GM21526 (cell line): ENCODE data around the gene NOP58.
"Not testable (repeated sequence)": the region's sequence is repeated elsewhere in the genome, so short reads cannot be mapped to it uniquely, and the experiment has no call there.

Source experiments
- ATAC-seq: cut with Tn5 transposase; IDR thresholded peaks from one replicate; pipeline ENCODE4 v1.9.1; 2021; ENCODE audit warnings: moderate library complexity; ENCODE audit not compliant: unreplicated experiment, low FRiP score

Gene NOP58, protein sequence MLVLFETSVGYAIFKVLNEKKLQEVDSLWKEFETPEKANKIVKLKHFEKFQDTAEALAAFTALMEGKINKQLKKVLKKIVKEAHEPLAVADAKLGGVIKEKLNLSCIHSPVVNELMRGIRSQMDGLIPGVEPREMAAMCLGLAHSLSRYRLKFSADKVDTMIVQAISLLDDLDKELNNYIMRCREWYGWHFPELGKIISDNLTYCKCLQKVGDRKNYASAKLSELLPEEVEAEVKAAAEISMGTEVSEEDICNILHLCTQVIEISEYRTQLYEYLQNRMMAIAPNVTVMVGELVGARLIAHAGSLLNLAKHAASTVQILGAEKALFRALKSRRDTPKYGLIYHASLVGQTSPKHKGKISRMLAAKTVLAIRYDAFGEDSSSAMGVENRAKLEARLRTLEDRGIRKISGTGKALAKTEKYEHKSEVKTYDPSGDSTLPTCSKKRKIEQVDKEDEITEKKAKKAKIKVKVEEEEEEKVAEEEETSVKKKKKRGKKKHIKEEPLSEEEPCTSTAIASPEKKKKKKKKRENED

DNA sequence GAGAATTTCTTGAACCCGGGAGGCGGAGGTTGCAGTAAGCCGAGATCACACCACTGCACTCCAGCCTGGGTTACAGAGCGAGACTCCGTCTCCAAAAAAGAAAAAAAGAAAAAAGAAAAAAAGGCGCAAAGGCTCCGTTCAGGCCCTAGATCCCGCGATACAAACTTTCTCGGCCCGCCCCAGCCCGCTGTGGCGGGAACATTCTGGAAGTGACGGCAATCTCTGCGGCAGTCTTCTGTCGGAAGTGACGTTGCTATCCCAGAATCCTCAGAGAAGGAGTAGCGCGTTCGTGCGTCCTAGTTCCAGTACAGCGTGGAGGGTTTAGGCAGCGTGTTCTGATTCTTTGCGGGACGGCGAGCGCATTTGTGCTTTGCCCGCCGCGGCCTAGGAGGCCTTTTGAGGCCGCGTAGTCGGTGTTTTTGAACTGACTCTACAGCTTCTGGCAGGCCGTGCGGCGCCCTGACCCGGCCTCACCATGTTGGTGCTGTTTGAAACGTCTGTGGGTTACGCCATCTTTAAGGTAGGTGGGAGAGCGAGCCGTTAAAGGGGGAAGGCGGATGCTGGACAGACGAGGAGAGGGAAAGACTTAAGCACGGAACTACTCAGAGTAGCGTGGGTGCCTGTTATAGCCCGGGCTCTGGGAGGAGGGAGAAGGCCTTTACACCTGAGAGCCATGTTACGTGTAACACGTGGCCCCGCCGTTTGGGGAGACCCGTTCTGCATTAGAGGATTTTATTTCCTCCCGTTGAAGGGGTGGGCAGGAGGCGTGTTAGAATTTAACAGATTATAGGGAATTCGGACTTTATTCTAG, at the start of gene NOP58:
Gene NOP58 (plus strand): TSS at position 297 of the 811 bp plus-strand sequence. CDS start 179 bp downstream, at position 476.
- ATAC-seq = peak; percentile 84

DNA sequence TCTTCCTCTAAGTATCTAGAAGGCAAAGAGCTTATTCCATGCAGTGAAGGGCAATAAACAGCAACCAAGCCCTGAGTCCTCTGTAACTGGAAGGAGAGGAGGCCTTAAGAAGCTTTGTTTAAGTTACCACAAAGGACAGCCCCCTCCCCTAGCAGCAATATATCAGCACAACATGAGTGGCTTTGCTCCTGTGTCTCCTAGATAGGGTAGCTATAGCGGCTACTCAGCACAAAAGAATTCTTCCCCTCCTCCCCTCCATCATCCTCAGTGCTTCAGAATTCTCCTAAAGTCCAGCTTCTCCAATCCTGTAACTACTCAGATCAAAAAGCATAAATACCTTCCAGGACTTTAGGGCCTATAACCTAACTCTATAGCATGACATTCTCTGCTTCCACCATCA, 43.7 kb upstream of the NOP58 start:
- ATAC-seq = no peak

DNA sequence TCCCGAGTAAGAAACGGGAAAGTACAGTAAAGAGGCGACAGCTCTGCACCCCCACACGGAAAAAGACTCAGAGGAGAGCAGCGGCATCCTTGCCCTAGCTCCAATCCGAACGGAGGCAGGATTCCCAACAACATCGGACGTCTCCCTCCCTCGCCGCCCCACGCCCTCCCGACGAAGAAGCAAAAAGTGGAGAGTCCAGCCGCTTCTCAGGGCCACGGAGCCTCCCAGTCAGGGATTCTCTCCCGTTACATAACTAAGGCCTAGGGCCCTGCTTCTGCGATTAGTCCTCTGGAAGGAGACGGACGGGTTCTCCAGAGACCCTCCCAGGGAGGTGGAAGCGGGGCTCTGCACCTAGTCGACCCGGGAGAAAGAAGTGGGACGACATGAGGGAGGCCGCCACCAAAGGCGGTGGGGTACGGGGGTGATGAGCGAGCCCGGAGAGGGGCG, 27.8 kb upstream of the NOP58 start:
- ATAC-seq = peak; percentile 36

DNA sequence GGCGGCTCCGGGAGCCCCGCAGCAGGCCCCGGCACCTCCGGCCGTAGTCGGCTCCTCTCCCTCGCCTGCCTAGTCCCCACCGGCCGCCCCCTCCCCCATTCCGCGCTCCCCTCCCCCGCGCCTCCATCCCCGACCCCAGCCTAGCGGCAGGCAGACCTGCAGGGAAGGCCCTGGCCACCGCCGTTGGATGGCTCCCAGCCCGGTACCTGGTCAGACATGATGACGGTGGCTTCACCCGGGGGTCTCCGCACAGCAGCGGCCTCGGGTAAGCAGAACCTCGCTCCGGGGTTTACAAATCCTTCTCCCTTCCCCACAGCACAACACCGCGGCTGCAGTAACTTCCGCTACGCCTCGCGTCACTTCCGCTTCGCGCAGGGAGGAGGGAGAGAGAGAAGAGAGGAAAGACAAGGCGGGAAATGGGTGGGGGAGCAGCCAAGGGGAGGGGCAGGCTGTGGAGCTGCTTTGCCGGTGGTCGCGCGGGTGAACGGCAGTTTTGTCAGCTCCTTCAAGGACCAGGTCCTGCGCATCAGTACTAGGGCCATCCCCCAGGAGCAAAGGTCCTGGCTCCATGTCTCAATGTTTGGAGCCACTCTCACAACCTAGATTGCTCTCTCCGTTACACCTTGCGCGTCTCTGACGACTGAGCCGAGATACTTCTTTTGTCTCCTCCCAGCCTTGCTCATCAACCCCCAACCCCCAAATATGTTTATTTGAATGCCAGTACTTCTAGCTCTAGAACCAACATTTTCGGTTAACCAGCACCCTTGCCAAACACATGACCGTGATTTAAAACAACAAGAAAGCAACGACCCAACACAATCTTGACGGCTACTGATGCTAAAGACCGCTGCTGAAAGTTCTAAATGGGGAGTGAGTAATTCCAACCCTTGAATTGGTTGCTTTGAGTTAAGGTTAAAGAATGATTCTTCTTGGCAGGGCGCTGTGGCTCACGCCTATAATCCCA, 27.0 kb upstream of the NOP58 start, which contains the start of gene SUMO1:
Gene SUMO1 (minus strand): TSS at position 364 of the 964 bp plus-strand sequence. CDS start 146 bp downstream, at position 218.
- peak; percentile 94 for ATAC-seq

DNA sequence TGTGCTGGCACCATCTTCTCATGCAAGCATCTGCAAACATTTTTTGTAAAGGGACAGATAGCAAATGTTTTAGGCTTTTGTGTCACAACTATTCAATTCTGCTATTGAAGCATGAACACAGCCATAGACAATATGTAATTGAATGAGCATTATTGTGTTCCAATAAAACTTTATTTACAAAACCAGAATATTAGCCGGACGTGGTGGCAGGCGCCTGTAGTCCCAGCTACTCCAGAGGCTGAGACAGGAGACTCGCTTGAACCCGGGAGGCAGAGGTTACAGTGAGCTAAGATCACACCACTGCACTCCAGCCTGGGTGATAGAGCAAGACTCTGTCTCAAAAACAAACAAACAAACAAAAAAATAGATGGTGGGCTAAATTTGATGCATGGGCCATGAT, 17.9 kb upstream of the NOP58 start:
- ATAC-seq = not testable (repeated sequence)

DNA sequence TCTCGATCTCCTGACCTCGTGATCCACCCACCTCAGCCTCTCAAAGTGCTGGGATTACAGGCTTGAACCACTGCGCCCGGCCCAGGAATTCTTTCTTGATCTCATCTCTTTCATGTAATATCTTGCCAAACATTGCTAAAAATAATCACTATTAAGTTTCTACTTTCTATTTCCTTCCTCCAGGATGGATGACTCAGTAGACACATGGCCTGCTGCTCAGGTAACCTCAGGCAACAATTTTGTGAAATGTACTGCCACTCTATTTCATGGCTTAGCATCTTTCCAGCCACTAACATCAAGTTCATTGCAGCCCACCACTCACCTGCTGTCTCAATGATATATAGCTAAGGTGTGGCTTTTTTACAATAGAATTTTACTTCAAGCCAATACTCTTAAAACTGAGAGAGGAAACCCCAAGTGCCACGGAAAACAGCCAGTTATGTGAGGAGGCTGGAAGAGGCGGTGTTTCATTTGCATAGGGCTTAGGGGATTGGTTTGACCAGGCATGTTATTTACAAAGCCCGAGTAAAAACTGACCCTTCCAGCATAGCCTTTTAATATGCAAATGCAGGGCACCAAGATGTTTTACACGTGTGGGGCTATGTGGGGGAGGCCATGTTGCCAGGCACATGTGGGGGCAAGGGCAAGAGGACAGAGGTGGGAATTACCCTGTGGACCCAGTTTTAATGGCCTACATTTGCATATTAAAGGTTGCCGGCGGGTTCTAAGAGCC, 15.9 kb upstream of the NOP58 start:
- no peak for ATAC-seq

DNA sequence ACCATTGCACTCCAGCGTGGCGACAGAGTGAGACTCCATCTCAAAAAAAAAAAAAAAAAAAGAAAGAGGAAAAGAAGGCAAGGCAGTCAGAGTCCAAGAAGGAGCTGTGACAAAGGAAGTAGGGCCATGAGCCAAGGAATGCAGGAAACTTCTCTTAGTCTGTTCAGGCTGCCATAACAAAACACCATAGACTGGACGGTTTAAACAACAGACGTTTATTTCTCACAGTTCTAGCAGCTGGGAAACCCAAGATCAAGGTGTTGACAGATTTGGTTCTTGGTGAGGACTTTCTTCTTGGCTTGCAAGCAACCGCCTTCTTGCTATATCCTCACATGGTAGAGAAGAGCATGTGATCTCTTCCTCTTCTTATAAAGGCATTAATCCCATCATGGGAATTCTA, 14.1 kb upstream of the NOP58 start:
- no peak for ATAC-seq

DNA sequence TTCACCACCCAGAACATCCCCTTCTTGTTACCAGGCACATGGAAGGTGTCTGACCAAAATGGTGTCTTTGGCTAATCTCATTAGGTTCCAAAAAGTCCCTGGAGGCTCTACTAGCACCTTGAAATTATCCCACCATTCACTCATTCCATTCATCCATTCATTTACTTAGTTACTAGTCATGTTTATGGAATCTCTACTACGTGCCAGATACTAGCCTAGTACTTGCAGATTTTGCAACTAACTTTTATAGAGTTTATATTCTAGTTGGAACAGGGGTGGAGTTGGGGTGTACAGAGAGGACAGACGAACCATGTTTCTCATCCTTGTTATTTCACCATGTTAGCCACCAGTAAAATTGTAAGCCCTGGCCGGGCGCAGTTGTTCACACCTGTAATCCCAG, 4.0 kb upstream of the NOP58 start:
- no peak for ATAC-seq

DNA sequence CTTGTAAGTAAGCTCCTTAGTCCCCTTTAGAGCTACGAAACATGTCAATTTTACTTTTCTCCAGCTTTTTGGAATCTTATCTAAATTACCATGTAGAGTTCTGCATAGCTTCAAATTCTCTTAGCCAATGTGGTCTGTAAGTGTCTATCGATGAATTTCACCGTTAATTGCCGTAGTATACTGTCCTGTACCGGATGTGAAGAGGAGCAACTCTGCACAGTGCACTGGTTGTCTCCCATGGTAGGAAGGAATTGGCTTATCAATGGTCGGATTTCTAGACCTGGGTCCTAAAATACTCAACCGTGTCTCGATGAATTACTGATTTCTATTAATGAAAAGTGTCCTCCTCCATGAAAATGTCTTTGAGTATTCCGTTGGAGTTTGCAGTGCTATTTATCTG, 1.9 kb downstream of the NOP58 start:
- no peak for ATAC-seq

DNA sequence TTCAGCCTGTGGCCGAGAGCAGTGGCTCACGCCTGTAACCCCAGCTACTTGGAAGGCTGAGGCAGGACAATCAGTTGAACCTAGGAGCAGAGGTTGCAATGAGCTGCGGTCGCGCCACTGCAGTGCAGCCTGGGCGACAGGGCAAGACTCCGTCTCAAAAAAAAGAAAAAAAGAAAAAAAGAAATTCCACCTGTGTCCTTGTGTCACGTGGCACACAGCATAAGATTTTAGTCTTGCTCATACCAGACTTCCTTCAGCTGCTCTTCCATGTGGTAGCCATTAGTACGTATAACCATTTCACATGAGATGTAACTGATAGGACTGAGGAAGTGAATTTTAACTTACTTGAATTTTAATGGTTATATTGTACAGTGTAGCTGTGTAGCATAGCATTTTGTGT, 4.0 kb downstream of the NOP58 start:
- no peak for ATAC-seq

DNA sequence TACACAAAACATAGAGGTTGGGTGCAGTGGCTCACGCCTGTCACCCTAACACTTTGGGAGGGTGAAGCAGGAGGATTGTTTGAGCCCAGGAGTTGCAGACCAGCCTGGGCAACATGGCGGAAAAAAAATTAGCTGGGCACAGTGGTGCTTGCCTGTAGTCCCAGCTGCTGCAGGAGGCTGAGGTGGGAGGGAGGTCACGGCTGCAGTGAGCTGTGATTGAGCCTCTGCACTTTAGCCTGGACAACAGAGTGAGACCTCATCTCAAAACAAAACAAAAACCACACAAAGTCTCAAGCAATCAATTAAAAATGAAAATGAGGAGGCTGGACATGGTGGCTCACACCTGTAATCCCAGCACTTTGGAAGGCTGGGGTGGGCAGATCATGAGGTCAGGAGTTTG, 4.9 kb downstream of the NOP58 start:
- no peak for ATAC-seq

DNA sequence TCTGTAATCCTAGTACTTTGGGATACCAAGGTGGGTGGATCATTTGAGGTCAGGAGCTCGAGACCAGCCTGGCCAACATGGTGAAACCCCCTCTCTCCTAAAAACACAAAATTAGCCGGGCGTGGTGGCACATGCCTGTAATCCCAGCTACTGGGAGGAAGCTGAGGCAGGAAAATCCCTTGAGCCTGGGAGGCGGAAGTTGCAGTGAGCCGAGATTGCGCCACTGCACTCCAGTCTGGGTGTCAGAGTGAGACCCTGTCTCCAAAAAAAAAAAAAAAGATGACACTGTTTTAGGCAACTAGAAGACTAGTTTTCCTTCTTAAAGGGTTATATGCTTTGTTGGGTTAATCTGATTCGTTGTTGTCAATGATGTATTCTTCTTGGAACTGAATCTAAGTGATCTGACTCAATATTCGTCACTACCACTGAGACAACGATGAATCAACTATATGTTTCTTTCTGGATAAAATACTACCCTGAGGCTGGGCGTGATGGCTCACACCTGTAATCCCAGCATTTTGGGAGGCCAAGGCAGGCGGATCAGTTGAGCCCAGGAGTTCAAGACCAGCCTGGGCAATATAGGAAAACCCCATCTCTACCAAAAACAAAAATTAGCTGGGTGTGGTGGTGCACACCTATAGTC, 10.6 kb downstream of the NOP58 start:
- ATAC-seq = not testable (repeated sequence)

DNA sequence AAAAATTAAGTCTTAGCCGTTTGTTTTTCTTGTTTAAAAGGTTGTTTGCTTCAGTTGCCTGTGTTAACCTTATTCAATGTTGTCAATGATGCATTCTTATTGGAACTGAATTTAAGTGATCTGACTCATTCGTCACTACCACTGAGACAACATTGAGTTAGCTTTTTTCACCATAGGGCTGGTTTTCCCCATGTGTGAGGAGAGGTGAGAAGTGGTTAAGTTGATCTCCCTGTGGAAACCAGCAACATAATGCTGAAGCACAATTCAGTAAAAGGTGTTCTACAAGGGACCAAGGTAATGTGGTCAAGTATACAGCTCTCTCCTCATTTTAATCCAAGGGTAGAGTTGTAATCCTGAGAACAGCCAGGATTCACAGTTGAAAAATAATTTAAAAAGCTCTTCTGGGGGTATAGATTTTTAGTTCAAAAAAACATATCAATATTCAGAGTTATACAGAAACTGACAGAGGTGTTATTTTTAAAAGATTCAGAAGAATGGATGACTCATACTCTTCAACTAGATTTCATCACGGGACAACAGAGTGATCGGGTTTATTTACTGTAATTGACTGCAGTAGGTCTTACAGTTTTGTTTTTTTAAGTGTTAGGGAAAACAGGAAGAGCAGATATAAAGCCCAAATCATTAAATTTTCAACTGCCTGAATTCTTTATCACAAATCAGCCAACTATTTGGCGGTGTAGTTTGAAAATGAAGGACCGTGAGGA, 12.6 kb downstream of the NOP58 start:
- no peak for ATAC-seq

DNA sequence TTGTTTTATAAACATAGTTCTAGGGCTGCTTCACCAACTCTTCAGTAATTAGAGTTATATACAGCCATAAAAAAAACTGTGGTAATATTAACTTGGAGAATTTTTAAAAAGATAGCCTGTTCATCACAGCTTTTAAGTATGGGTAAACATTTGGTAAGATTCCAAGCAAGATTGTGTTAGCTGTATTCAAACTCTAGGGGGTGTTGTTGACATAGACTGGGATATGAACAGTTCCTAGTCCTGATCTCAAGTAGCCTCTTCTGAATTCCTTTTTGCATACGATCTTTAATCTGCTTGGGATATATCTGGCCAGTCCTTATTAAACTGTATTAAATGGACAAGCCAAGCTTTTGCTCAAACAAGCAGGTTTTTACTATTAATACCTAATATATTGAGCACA, 13.4 kb downstream of the NOP58 start:
- ATAC-seq = no peak

DNA sequence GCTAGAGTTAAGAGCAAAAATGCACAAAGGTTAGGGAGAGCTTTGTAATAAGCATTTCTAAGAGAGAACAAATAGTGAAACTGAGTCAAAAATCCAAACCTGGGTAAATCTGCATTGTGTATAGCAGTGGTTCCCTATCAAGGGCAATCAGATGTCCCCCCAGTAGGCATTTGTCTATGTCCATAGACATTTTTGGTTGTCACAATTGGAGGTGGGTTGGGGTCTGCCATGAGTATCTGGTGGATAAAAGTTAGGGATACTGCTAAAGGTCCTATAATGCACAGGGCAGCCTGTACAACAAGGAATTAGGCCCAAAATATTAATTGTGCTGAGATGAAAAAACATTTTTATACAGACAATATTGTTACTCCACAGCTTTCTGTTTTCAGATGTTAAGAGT, 21.0 kb downstream of the NOP58 start:
- no peak for ATAC-seq

DNA sequence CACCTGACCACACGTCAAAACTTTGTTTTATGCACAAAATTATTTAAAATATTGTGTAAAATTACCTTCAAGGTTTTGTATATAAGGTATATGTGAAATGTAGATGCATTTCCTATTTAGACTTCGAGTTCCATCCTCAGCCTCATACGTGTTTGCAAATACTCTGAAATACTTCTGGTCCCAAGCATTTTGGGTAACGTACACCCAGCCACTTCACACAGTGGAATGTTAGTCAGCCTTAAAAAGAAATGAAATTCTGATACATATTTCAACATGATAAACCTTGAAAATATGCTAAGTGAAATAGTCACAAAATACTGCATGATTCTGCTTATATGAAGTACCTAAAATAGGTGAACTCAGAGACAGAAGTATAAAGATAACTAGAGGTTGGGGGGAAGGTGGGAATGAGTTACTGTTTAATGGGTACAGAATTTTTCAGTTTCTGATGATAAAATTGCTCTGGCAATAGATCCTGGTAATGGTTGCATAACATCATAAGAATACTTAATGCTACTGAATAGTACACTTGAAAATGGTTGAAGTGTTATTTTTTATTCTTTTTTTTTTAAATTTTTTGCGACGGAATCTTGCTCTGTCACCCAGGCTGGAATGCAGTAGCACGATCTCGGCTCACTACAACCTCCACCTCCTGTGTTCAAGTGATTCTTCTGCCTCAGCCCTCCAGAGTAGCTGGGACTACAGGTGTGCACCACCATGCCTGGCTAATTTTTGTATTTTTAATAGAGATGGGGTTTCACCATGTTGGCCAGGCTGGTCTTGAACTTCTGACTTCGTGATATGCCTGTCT, 24.0 kb downstream of the NOP58 start:
- no peak for ATAC-seq

DNA sequence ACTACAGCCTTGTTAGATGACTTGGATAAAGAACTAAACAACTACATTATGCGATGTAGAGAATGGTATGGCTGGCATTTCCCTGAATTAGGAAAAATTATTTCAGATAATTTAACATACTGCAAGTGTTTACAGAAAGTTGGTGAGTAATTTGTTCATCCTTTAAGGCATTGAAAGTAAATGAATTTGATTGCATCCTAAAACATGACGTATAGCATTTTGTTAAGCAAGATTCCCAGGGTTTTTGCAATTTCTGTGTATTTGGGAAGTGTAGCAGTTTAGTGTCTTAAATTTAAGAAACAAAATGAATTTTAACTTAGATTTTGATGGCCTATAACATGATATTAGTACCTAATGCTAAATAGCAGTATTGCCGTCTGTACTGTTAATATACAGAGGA, 24.8 kb downstream of the NOP58 start:
- no peak for ATAC-seq

DNA sequence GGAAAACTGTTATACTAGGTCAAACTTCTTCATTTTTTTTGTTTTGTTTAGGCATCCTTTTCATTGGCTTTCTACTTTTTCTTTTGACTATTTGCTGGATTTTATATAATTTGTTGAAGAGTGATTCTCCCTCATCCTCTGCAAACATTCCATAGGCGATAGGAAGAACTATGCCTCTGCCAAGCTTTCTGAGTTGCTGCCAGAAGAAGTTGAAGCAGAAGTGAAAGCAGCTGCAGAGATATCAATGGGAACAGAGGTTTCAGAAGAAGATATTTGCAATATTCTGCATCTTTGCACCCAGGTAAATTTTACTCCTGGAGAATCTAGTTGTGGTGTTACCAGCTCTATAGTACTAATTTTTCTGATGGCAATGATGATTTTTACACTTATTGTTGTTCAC, 25.4 kb downstream of the NOP58 start:
- ATAC-seq = no peak
